ENCODE measurements around the gene SGTB.

SGTB gene

DNA sequence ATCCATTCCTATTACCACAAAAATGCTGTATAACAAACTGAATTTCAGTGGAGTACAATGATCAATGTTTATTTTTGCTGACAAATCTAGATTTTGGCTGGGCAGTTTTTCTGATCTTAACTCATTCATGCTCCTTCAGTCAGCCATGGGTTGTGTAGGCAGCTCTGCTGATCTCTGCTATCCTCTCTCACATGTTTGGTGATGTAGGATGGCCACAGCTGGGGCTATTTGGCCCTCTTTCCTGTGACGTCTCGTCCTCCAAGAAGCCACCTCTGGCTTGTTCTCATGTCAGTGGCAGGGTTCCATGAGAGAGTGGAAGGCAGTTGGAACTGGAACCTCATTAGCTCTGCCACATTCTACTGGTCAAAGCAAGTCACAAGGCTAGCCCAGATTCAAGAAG, 9.0 kb upstream of the SGTB start:
- no peaks in the 10 kb centered on the region for H3K27me3 ChIP-seq (ENCODE audit: insufficient read depth, low read length, poor library complexity)
- no peaks in the 10 kb centered on the region for H3K4me1 ChIP-seq (ENCODE audit: insufficient read depth, low read length)
- peaks cover 12% of the 10 kb centered on the region; the same call in 1 of the 2 replicates for H3K79me2 ChIP-seq (ENCODE audit: insufficient read depth, low read length)
- no peak overlapping the region for H3K4me2 ChIP-seq (ENCODE audit: insufficient read depth, low read length)
- TF ChIP-seq, protein P1, sequence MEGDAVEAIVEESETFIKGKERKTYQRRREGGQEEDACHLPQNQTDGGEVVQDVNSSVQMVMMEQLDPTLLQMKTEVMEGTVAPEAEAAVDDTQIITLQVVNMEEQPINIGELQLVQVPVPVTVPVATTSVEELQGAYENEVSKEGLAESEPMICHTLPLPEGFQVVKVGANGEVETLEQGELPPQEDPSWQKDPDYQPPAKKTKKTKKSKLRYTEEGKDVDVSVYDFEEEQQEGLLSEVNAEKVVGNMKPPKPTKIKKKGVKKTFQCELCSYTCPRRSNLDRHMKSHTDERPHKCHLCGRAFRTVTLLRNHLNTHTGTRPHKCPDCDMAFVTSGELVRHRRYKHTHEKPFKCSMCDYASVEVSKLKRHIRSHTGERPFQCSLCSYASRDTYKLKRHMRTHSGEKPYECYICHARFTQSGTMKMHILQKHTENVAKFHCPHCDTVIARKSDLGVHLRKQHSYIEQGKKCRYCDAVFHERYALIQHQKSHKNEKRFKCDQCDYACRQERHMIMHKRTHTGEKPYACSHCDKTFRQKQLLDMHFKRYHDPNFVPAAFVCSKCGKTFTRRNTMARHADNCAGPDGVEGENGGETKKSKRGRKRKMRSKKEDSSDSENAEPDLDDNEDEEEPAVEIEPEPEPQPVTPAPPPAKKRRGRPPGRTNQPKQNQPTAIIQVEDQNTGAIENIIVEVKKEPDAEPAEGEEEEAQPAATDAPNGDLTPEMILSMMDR (IDR thresholded peaks at IDR 0.05; ENCODE audit: borderline replicate concordance, extremely low read depth, low read length, poor library complexity, severe bottlenecking): no peak
- TF ChIP-seq EZH2 (IDR thresholded peaks at IDR 0.05; ENCODE audit: borderline replicate concordance, low read depth, low read length, severe bottlenecking): no peak
- H3K27ac ChIP-seq (ENCODE audit: low read length): no peak overlapping the region
- H3K36me3 ChIP-seq (ENCODE audit: insufficient read depth, low read length): no peaks in the 10 kb centered on the region
- ATAC-seq (ENCODE audit: insufficient read depth, low read depth): no peak
- H2AFZ ChIP-seq (ENCODE audit: low read depth, low read length): no peak overlapping the region
- no peak for DNase-seq
- no peak overlapping the region for H3K4me3 ChIP-seq (ENCODE audit: low read depth in 1 of 2, low read length in 2 of 2)
- H4K20me1 ChIP-seq (ENCODE audit: insufficient read depth, low read length): no peaks in the 10 kb centered on the region; the same call in 1 of the 2 replicates
- H3K9me3 ChIP-seq (ENCODE audit: insufficient read depth, low read length, severe bottlenecking): no peaks in the 10 kb centered on the region
- no peak overlapping the region for H3K9ac ChIP-seq (ENCODE audit: low read depth, low read length)

DNA sequence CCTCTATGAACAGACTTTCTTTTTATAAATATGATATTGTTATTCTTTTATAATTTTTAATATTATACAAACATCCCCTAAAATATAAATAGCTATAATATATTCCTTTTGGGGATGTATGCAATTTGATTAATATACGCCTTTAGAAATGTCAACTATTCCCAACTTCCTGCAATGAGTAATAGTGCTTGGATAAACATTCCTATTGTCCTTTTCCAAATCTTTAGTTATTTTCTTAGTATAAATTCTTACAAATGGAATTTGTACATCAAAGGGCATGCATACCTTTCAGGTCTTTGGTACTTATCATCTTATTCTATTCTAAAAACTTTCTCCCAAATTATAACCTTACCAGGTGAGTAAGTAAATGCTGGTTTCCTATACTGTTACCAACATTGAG, 6.3 kb upstream of the SGTB start:
- Histone ChIP-seq H3K36me3 (ENCODE audit: insufficient read depth, low read length) (no peaks in the 10 kb centered on the region), H3K4me3 (ENCODE audit: low read depth in 1 of 2, low read length in 2 of 2) (no peak overlapping the region), H3K79me2 (ENCODE audit: insufficient read depth, low read length) (peaks cover 15% of the 10 kb centered on the region; the same call in 1 of the 2 replicates), H3K4me1 (ENCODE audit: insufficient read depth, low read length) (peaks cover 12% of the 10 kb centered on the region), H3K9ac (ENCODE audit: low read depth, low read length) (no peak overlapping the region), H3K4me2 (ENCODE audit: insufficient read depth, low read length) (no peak overlapping the region), H3K27me3 (ENCODE audit: insufficient read depth, low read length, poor library complexity) (no peaks in the 10 kb centered on the region), H4K20me1 (ENCODE audit: insufficient read depth, low read length) (no peaks in the 10 kb centered on the region; the same call in 1 of the 2 replicates), H2AFZ (ENCODE audit: low read depth, low read length) (no peak overlapping the region), H3K27ac (ENCODE audit: low read length) (no peak overlapping the region), H3K9me3 (ENCODE audit: insufficient read depth, low read length, severe bottlenecking) (no peaks in the 10 kb centered on the region)
- ATAC-seq (ENCODE audit: insufficient read depth, low read depth) (no peak), DNase-seq (no peak)
- TF ChIP-seq, protein P1 (IDR thresholded peaks at IDR 0.05; ENCODE audit: borderline replicate concordance, extremely low read depth, low read length, poor library complexity, severe bottlenecking): no peak
- TF ChIP-seq EZH2 (IDR thresholded peaks at IDR 0.05; ENCODE audit: borderline replicate concordance, low read depth, low read length, severe bottlenecking): no peak

- TF ChIP-seq, protein P1 (IDR thresholded peaks at IDR 0.05; ENCODE audit: borderline replicate concordance, extremely low read depth, low read length, poor library complexity, severe bottlenecking): no peak
- TF ChIP-seq EZH2 (IDR thresholded peaks at IDR 0.05; ENCODE audit: borderline replicate concordance, low read depth, low read length, severe bottlenecking): no peak
- Histone ChIP-seq H3K79me2 (ENCODE audit: insufficient read depth, low read length) (peaks cover 20% of the 10 kb centered on the region), H2AFZ (ENCODE audit: low read depth, low read length) (no peak overlapping the region), H3K27ac (ENCODE audit: low read length) (no peak overlapping the region), H3K9ac (ENCODE audit: low read depth, low read length) (no peak overlapping the region), H3K9me3 (ENCODE audit: insufficient read depth, low read length, severe bottlenecking) (no peaks in the 10 kb centered on the region), H3K4me2 (ENCODE audit: insufficient read depth, low read length) (no peak overlapping the region), H4K20me1 (ENCODE audit: insufficient read depth, low read length) (no peaks in the 10 kb centered on the region; the same call in 1 of the 2 replicates), H3K36me3 (ENCODE audit: insufficient read depth, low read length) (no peaks in the 10 kb centered on the region), H3K4me3 (ENCODE audit: low read depth in 1 of 2, low read length in 2 of 2) (no peak overlapping the region), H3K4me1 (ENCODE audit: insufficient read depth, low read length) (peaks cover 18% of the 10 kb centered on the region), H3K27me3 (ENCODE audit: insufficient read depth, low read length, poor library complexity) (no peaks in the 10 kb centered on the region)
- no peak for ATAC-seq (ENCODE audit: insufficient read depth, low read depth)
- no peak for DNase-seq
Measured at GRCh38 chr5:65727491-65728156, 5.7 kb upstream of the SGTB start.

Data from DND-41 (cell line).